AG04449 (cell line): ENCODE data around the gene TNK2.

Source experiments
- CTCF ChIA-PET: fragments of 350-600 bp; formaldehyde crosslinking; extraction: SDS; loops from one replicate; lab custom pipeline; 2021; ENCODE audit warnings: antibody characterized with exemption; lab: Yijun Ruan, JAX
- POLR2A ChIA-PET: fragments of 400-600, 350-600 bp; formaldehyde crosslinking; extraction: SDS; loops from one replicate; lab custom pipeline; 2020; ENCODE audit warnings: antibody characterized with exemption, inconsistent platforms; lab: Yijun Ruan, JAX
- DNase-seq: peaks from one replicate; pipeline ENCODE4 v3.0.0-alpha.2; 2010; ENCODE audit warnings: low read depth, low spot score
- H3K4me3 ChIP-seq: 2 replicates; pipeline ENCODE4 v1.5.1; 2011; ENCODE audit warnings: low read depth, mild to moderate bottlenecking, control low read depth, low read length
- TF ChIP-seq, protein P1 (sequence below): IDR thresholded peaks from one replicate; pipeline ENCODE4 v1.5.1; 2011; ENCODE audit warnings: mild to moderate bottlenecking, moderate library complexity, low read length, control low read depth, inconsistent platforms; ENCODE audit not compliant: insufficient read depth; ENCODE audit errors: missing control alignments

TNK2 gene

DNA sequence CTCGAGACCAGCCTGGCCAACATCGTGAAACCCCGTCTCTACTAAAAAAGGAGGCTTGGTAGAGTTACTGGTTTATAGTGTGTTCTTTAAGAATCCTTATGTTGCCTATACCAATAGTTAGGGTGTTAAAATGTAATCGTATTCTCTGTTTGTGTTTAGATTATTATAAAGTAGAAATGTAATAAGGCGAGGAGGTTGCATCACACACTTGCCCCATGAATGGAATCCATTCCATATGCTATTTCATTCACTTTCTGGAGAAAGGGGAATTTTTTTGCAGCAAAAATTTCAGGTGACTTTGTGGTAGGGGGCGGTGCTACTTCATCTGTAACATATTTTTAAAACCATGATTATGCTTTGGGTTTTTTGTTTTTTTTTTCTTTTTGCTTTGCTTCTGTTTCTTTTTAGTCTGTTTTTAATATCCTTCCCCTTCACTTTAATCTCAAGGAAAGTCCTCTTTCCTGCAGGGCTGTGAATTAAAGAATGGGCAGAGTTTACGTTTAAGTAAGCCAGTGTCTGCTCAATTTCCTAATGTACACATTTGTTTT, 63.6 kb downstream of the TNK2 start:
- ChIA-PET POLR2A (no interaction called here), CTCF (interaction anchor here (1.0 to 1.7 kb wide), 2 partner anchors 9 to 12 kb away, joined by 3 to 4 read pairs; no protein-coding TSS in a partner anchor)
- TF ChIP-seq, protein P1, sequence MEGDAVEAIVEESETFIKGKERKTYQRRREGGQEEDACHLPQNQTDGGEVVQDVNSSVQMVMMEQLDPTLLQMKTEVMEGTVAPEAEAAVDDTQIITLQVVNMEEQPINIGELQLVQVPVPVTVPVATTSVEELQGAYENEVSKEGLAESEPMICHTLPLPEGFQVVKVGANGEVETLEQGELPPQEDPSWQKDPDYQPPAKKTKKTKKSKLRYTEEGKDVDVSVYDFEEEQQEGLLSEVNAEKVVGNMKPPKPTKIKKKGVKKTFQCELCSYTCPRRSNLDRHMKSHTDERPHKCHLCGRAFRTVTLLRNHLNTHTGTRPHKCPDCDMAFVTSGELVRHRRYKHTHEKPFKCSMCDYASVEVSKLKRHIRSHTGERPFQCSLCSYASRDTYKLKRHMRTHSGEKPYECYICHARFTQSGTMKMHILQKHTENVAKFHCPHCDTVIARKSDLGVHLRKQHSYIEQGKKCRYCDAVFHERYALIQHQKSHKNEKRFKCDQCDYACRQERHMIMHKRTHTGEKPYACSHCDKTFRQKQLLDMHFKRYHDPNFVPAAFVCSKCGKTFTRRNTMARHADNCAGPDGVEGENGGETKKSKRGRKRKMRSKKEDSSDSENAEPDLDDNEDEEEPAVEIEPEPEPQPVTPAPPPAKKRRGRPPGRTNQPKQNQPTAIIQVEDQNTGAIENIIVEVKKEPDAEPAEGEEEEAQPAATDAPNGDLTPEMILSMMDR = no peak
- H3K4me3 ChIP-seq = no peak overlapping the region
- DNase-seq = no peak

DNA sequence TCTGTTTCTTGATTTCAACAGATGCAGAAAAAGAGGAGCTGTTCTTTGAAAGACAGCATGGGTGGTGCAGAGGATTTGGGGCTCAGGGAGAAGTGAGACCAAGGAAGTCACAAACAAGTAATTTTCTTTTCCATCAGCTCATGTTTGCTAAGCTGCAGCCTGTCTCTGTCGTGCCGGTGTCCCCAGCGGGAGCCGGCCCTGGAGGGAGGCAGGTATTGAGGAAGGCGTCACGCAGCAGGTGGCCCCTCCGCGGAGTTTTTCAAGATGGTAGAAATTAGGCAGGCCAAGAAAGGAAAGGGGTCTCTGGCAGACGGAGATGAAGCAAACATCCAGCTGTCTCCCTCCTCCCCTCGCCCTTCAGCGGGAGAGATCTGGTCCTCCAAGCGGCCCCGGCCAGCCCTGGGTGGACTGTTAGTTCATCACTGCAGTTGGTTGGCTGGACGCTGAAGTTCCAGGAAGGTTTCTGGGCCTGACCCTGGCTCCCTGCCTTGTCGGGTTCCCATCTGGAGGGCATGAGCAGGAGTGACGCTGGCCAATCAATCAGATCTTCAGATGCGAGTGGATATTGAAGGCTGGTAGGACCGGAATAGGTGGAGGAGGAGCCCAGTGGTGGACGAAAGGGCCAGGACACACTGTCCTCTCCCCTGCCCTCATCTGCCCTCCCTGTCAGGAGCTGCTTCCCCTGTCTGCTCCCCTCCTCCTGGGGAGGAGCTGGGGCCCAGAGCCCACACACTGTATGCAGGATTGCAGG, 68.9 kb downstream of the TNK2 start:
- H3K4me3 ChIP-seq = no peak overlapping the region
- ChIA-PET POLR2A (no interaction called here), CTCF (interaction anchor here (0.8 to 4.6 kb wide), 3 partner anchors 10 to 20 kb away, joined by 3 to 46 read pairs (median 3); no protein-coding TSS in a partner anchor)
- TF ChIP-seq, protein P1 = no peak
- DNase-seq = no peak

DNA sequence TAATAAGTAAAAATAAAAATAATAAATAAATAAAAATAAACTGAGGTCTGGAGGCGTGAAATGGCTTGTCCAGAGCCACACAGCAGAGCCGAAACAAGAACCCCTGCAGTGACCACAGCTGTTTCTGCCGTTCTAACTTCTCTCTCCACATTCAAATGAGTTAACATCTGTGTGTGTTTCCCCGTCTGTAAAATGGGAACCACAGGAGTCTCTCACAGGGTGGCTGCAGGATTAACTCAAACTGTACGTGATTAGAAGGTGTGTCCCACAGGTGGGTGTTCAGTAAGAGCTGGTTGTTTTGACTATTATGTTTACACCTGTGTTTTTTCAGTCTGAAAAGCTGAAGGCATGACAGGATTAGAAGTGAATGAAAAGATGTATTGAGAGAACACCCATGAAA, 69.6 kb downstream of the TNK2 start:
- POLR2A ChIA-PET = no interaction called here
- no peak overlapping the region for H3K4me3 ChIP-seq
- CTCF ChIA-PET = interaction anchor here (0.8 to 4.6 kb wide), 3 partner anchors 10 to 21 kb away, joined by 3 to 46 read pairs (median 3); no protein-coding TSS in a partner anchor
- TF ChIP-seq, protein P1 = no peak
- no peak for DNase-seq

DNA sequence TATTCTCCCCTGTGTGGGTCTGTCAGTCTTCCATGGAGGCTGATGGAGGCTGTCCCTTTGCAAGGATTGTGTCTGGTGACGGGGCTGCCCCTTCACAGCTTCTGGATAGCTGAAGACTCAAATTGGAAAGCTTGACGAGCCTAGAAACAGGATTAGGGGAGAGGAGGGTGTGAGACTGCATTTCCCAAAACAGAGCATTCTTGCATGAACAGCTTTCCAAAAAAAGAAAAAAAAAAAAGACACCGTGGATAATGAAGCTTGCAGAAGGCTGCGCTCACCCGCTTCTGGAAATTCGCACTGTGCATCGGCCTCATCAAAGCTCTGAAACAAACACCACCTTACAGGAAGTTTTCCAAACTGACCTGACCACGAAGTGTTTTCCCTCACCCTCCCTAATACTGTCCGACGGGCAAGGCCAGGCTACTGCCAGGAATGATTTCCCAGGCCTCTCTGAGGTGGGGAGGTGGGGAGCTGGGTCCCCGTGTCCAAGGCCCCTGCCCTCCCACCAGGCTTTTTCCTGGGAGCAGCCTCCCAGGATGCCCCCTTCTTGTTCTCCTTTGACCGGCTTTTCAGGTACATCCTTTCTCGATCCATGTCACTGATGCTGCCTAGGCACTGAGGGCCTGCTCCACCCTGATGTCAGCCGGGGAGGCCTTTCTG, 71.7 kb downstream of the TNK2 start:
- DNase-seq = no peak
- H3K4me3 ChIP-seq = no peak overlapping the region
- TF ChIP-seq, protein P1 = no peak
- POLR2A ChIA-PET = no interaction called here
- CTCF ChIA-PET = interaction anchor here (3.9 kb wide), 1 partner anchor 13 kb away, joined by 28 read pairs; no protein-coding TSS in a partner anchor

DNA sequence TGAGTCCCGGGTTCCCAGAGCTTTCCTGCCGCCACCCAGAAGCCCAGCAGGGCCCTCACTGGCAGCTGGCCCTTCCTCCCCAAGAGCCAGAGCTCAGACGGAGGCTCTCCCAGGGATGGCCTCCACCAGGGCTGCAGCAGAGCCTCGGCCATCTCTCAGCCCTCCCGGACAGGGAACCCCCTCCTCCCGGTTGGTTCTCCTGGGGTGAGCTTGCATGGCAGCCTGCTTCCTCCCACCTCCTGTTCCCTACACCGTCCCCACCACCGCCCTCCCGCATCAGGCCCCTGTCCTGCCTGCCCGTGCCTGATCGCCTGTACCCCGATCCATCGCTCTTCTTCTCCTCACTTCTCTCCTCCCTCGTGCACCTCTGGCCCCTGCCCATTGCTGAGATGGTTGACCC, 72.6 kb downstream of the TNK2 start:
- no peak overlapping the region for H3K4me3 ChIP-seq
- CTCF ChIA-PET = interaction anchor here (1.5 to 3.9 kb wide), 3 partner anchors 10 to 25 kb away, joined by 4 to 28 read pairs (median 4); no protein-coding TSS in a partner anchor
- no peak for DNase-seq
- TF ChIP-seq, protein P1 = no peak
- POLR2A ChIA-PET = no interaction called here
